Heart right ventricle (tissue), 16 donors: ENCODE data around the gene GADD45B. TPM values are rescaled to one million over a fixed set of nuclear protein-coding genes. Genes with fewer than 3 reads are reported as not detected.
A peak's percentile ranks its signal among the peaks of the same experiment; 100 is the strongest.

Source experiments
- ATAC-seq, 8 donors: fragments of 200-7000 bp; cut with Tn5 transposase; one replicate each; pipeline ENCODE4 v1.9.1; 2020; ENCODE audit warnings: mild to moderate bottlenecking in 8 of 8, moderate library complexity in 8 of 8, moderate number of reproducible peaks in 1 of 8
- DNase-seq, 2 donors: peaks; one replicate each; pipeline ENCODE4 v3.0.0-alpha.2; 2020
- H3K27ac ChIP-seq, 10 donors: fragments of 200-600 bp; sonication (generic) in 2 of 10; one replicate each; pipeline versions ENCODE4 v1.5.0 to v1.8.0; 2020 to 2022; ENCODE audit warnings: mild to moderate bottlenecking in 3 of 10
- H3K27me3 ChIP-seq, 7 donors: fragments of 200-600 bp; one replicate each; pipeline ENCODE4 v1.8.0; 2021 to 2022; ENCODE audit warnings: mild to moderate bottlenecking in 2 of 7
- H3K36me3 ChIP-seq, 9 donors: fragments of 200-600 bp; sonication (generic) in 1 of 9; one replicate each; pipeline versions ENCODE4 v1.5.0 to v1.8.0; 2020 to 2022; ENCODE audit warnings: mild to moderate bottlenecking in 2 of 9
- H3K4me1 ChIP-seq, 9 donors: fragments of 200-600 bp; sonication (generic) in 1 of 9; one replicate each; pipeline versions ENCODE4 v1.5.0 to v1.8.0; 2020 to 2022; ENCODE audit warnings: mild to moderate bottlenecking in 4 of 9
- H3K4me3 ChIP-seq, 10 donors: fragments of 200-600 bp; sonication (generic) in 2 of 10; one replicate each; pipeline versions ENCODE4 v1.5.0 to v1.8.0; 2020 to 2022; ENCODE audit warnings: mild to moderate bottlenecking in 7 of 10, moderate library complexity in 2 of 10
- H3K9me3 ChIP-seq, 11 donors: fragments of 200-600 bp in 10 of 11; sonication (generic) in 2 of 11; one replicate each; pipeline versions ENCODE4 v1.5.0 to v1.8.0; 2013 to 2022; ENCODE audit warnings: mild to moderate bottlenecking in 2 of 11, control low read depth in 1 of 11, moderate library complexity in 1 of 11
- WGBS, 2 donors: extraction: QIAGEN DNeasy Blood & Tissue Kit; methylation state at CpG; one replicate each; pipeline ENCODE4 v1.1.7; 2013; ENCODE audit warnings: inconsistent platforms in 1 of 2; 5-methylcytosine and 5-hydroxymethylcytosine counted together
- intact Hi-C, 10 donors: fragments of 100-400 bp; cut with DNase I; formaldehyde crosslinking; loops; one replicate each; pipeline versions ENCODE4 v1.11.1 to v1.14.2; 2022
- polyA plus RNA-seq, 2 donors: library from polyadenylated mRNA; stranded (reverse); fragments of 200-250 nt; gene quantifications; one replicate each; pipeline ENCODE4 v1.2.3, GENCODE V29; 2013
- total RNA-seq, 10 donors: library from RNA; stranded (reverse); fragmentation: NEBNext Ultra II Directional in 3 of 10; extraction: Animal tissue kit (Norgen Biotek cat#: 25700) in 3 of 10; gene quantifications; one replicate each; pipeline versions ENCODE4 v1.2.1 to v1.2.4, GENCODE V29; 2021 to 2023
- TF ChIP-seq, protein P1 (sequence below), 9 donors: fragments of 200-600 bp; sonication (generic) in 2 of 9; IDR thresholded peaks; one replicate each; pipeline versions ENCODE4 v1.5.0 to v1.8.0; 2021 to 2022; ENCODE audit warnings: antibody characterized with exemption in 9 of 9, mild to moderate bottlenecking in 5 of 9, moderate library complexity in 1 of 9
- donor health status: Arrhythmogenic right ventricular cardiomyopathy.
- donor health status: ischemic (EF 13 %, LVEDD 7.1; RV severe dilation, severe dysfunction).
- donor health status: healthy with polysubstance abuse.
- donor health status: DM: no; HTN: yes; CAD: no.
- donor health status: DM: no; HTN: no; CAD: no.
- donor health status: ischemic (EF 25% LVEDD 6.9; RV normal size, moderate dysfunction).
- donor health status: ischemic (EF 25% LVEDD 5.7; RV mildly dilated, moderate dysfunction).
- donor health status: healthy.
- donor health status: DM: yes; HTN: yes; CAD: no.
- donor health status: Ischemic cardiomyopathy.
- donor health status: ischemic (EF 35%, LVEDD 5.7; RV mildly dilated, moderate dysfunction).
- donor health status: nonischemic (EF 11% LVEDD 7.7; RV severe dilation, severe dysfunction).
- donor health status: DM: yes; HTN: yes; CAD: no.
- donor health status: PGD.
- donor health status: ischemic (EF 29% LVEDD 5.4; RV normal size, mild dysfunction).
- donor health status: nonischemic (EF 23%, LVEDD 6.1; RV moderate dilation, normal function).

Gene GADD45B
- total and polyA plus RNA-seq, 12 donors = 19.6 to 297 (median 37.8) TPM

DNA sequence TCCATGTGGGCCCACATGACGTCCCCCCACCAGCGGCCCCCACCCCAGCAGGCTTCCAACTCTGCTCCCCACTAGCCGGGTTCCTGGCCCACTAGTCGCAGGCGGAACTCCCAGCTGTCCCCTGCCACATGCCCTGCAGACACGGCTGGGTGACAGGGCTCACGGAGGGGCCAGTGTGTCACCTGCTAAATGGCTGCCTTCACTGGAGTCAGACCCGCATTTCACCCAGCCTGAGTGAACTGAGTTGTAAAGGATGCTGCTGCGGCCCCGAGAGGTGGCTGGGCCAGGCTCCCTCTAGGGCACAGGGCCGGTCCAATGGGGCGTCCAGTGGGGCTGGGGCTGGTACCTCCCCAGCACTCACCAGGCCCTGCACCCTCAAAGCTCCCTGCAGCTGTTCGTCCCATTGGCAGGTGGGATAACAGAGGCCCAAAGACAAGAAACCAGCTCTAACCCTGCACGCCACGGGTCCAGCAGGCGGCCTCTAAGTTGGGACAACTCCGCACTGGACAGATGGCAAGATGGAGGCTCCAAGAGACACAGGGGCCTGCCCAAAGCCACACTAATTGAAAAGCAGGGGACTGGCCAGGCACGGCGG lies 22.4 kb upstream of the GADD45B start:
- DNase-seq (no peak), ATAC-seq (no peak)
- H3K27me3 ChIP-seq = no peaks in the 10 kb centered on the region
- TF ChIP-seq, protein P1, sequence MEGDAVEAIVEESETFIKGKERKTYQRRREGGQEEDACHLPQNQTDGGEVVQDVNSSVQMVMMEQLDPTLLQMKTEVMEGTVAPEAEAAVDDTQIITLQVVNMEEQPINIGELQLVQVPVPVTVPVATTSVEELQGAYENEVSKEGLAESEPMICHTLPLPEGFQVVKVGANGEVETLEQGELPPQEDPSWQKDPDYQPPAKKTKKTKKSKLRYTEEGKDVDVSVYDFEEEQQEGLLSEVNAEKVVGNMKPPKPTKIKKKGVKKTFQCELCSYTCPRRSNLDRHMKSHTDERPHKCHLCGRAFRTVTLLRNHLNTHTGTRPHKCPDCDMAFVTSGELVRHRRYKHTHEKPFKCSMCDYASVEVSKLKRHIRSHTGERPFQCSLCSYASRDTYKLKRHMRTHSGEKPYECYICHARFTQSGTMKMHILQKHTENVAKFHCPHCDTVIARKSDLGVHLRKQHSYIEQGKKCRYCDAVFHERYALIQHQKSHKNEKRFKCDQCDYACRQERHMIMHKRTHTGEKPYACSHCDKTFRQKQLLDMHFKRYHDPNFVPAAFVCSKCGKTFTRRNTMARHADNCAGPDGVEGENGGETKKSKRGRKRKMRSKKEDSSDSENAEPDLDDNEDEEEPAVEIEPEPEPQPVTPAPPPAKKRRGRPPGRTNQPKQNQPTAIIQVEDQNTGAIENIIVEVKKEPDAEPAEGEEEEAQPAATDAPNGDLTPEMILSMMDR (IDR thresholded peaks at IDR 0.05) = no peak
- H3K4me3 ChIP-seq = no peak overlapping the region
- H3K9me3 ChIP-seq = no peaks in the 10 kb centered on the region
- intact Hi-C loops = no loop called here
- peaks cover 0 to 4% (median 0%) of the 10 kb centered on the region in 9 donors for H3K36me3 ChIP-seq
- 93 to 94% methylated on average over 19 of the region's 19 CpGs for WGBS, 2 donors
- no peak overlapping the region for H3K27ac ChIP-seq
- H3K4me1 ChIP-seq = peaks cover 5 to 18% (median 15%) of the 10 kb centered on the region in 9 donors

DNA sequence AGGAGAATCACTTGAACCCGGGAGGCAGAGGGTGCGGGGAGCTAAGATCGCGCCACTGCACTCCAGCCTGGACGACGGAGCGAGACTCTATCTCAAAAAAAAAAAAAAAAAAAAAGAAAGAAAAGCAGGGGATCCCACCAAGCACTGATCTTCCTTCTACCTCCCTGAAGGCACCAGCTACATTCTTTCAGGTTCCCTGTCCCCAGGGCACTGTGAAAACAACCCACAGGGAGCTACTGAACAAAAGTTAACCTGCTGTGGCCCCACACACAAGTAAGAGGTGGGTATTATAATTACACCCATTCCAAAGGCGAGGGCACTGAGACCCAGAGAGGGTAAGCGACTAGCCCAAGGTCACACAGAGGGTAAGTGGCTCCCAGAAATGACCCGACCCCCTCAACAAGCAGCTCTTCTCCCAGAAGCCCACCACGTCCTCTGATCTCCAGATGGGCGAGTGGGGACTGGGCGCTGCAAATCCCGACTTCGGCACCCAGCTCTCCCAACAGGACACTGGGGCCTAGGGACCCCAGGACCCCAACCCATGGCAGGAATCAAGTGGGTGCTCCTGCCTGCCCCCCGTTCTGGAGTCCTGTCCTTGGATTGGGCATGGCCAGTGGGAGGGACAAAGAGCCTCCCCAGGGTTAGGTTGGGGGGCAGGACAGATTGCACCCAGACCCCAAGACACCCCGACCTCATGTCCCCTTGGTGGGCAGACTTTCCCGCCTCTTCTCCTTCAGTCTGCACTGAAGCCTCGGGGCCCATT lies 21.5 kb upstream of the GADD45B start:
- Histone ChIP-seq H3K4me1 (peaks cover 5 to 18% (median 15%) of the 10 kb centered on the region in 9 donors), H3K9me3 (no peaks in the 10 kb centered on the region), H3K27ac (no peak overlapping the region), H3K36me3 (no peaks in the 10 kb centered on the region), H3K4me3 (no peak overlapping the region), H3K27me3 (no peaks in the 10 kb centered on the region)
- DNase-seq (no peak), ATAC-seq (no peak)
- intact Hi-C loops = no loop called here
- 90 to 96% methylated on average over 19 of the region's 19 CpGs for WGBS, 2 donors
- TF ChIP-seq, protein P1 (IDR thresholded peaks at IDR 0.05) = no peak

GRCh38 chr19:2454962-2455850 lies 20.7 kb upstream of the GADD45B start:
- Histone ChIP-seq H3K36me3 (no peaks in the 10 kb centered on the region), H3K4me1 (peaks cover 5 to 18% (median 15%) of the 10 kb centered on the region in 9 donors), H3K27ac (peak overlapping the region in 2 of 10 donors; percentile 75 to 78), H3K4me3 (peak overlapping the region in 9 of 10 donors; percentile 71 to 99 (median 91)), H3K27me3 (no peaks in the 10 kb centered on the region), H3K9me3 (no peaks in the 10 kb centered on the region)
- ATAC-seq = peak in 2 of 8 donors; percentile 2 to 5
- intact Hi-C loops = no loop called here
- WGBS, 2 donors = 73 to 75% methylated on average over 14 of the region's 14 CpGs
- no peak for DNase-seq
- TF ChIP-seq, protein P1 (IDR thresholded peaks at IDR 0.05) = no peak
